ENCODE measurements around the gene KIF1B.

DNA sequence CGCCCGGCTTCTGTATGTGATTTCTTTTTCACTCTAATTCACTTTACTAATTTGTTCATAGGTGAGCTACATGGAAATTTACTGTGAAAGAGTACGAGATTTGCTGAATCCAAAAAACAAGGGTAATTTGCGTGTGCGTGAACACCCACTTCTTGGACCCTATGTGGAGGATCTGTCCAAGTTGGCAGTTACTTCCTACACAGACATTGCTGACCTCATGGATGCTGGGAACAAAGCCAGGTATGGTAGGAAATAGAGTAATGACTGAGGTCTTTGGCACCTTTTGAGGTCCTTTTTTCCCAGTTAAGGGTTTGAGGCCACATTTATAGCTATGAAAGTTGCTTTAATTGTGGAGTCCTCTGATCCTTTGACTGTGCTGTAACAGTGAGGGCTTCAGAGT lies 56.9 kb downstream of the KIF1B start:
- TF ChIP-seq, protein P1, sequence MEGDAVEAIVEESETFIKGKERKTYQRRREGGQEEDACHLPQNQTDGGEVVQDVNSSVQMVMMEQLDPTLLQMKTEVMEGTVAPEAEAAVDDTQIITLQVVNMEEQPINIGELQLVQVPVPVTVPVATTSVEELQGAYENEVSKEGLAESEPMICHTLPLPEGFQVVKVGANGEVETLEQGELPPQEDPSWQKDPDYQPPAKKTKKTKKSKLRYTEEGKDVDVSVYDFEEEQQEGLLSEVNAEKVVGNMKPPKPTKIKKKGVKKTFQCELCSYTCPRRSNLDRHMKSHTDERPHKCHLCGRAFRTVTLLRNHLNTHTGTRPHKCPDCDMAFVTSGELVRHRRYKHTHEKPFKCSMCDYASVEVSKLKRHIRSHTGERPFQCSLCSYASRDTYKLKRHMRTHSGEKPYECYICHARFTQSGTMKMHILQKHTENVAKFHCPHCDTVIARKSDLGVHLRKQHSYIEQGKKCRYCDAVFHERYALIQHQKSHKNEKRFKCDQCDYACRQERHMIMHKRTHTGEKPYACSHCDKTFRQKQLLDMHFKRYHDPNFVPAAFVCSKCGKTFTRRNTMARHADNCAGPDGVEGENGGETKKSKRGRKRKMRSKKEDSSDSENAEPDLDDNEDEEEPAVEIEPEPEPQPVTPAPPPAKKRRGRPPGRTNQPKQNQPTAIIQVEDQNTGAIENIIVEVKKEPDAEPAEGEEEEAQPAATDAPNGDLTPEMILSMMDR (IDR thresholded peaks at IDR 0.05; ENCODE audit: low read depth, low read length, missing input control): no peak
- TF ChIP-seq YY1 (IDR thresholded peaks at IDR 0.05): no peak

Measured in liver (tissue), 2 donors.